ENCODE measurements around the gene MAPK8IP3. TPM values are rescaled to one million over a fixed set of nuclear protein-coding genes. Genes with fewer than 3 reads are reported as not detected.

The MAPK8IP3 gene
- total RNA-seq, 2 experiments from 2014 or later: 290 to 297 TPM

- H3K4me1 Mint-ChIP-seq (ENCODE audit: low read depth): peaks cover 5% of the 10 kb centered on the region
- no peak for TF ChIP-seq CTCF (IDR thresholded peaks at IDR 0.05)
- no peaks in the 10 kb centered on the region for H3K27me3 Mint-ChIP-seq
- no peak for ATAC-seq (ENCODE audit: poor library complexity)
- DNase-seq: peak in 1 of 14 experiments; percentile 19
- H3K27me3 ChIP-seq (ENCODE audit: control insufficient read depth in 1 of 2, insufficient read depth in 2 of 2, low read length in 2 of 2): no peaks in the 10 kb centered on the region
- H3K4me3 Mint-ChIP-seq: peak overlapping the region; percentile 66
- peaks cover 7% of the 10 kb centered on the region for H3K36me3 Mint-ChIP-seq (ENCODE audit: low read depth)
- no peak overlapping the region for H3K27ac ChIP-seq (ENCODE audit: low read depth in 1 of 2, low read length in 2 of 2)
- intact Hi-C loops (cut with DNase I, micrococcal nuclease): loop anchor here in 1 of 2 experiments (10.0 kb wide), 2 partner anchors 484 to 1384 kb away; partner anchors contain the start of genes DECR2 and UBE2I
- H3K36me3 ChIP-seq (ENCODE audit: insufficient read depth, low read length): peaks cover 38% of the 10 kb centered on the region
- no peak overlapping the region for H3K27ac Mint-ChIP-seq
- H3K9me3 Mint-ChIP-seq: no peaks in the 10 kb centered on the region
- no peak overlapping the region for H3K4me3 ChIP-seq (ENCODE audit: low read length)
- H3K9me3 ChIP-seq (ENCODE audit: control insufficient read depth in 1 of 2, insufficient read depth in 1 of 2, low read length in 2 of 2): peaks cover 0 to 6% of the 10 kb centered on the region in 2 experiments
- CTCF ChIA-PET: no interaction called here
- POLR2A ChIA-PET: interaction anchor here (1.0 kb wide), 1 partner anchor 14 kb away, joined by 3 read pairs; no protein-coding TSS in a partner anchor
- peaks cover 28% of the 10 kb centered on the region for H3K4me1 ChIP-seq (ENCODE audit: insufficient read depth, low read length)
Observed at GRCh38 chr16:1788708-1789100, 82.7 kb downstream of the MAPK8IP3 start.

DNA sequence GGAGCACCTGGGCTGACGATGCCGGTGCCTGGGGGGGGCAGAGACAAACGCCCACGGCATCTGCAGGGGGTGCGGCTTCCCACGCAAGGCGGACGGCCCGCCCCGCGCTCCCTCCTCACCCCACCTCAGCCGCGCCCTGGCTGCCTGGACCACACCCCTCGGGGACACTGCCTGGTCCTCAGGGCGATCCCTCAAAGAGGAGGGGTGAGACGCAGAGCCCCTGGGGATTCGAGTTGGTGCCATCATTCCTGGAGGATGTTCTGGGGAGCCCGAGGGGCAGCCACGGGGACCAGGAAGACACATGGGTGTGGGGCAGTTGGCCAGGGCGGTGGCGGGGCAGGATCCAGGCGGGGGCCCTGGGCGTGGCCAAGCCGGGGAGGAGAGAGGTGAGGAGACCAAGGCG lies 83.6 kb downstream of the MAPK8IP3 start:
- DNase-seq (peak in 1 of 14 experiments; percentile 21), ATAC-seq (ENCODE audit: poor library complexity) (no peak)
- Mint-ChIP-seq H3K36me3 (ENCODE audit: low read depth) (peaks cover 7% of the 10 kb centered on the region), H3K4me1 (ENCODE audit: low read depth) (peaks cover 5% of the 10 kb centered on the region), H3K27me3 (no peaks in the 10 kb centered on the region), H3K4me3 (no peak overlapping the region), H3K27ac (no peak overlapping the region), H3K9me3 (no peaks in the 10 kb centered on the region)
- Histone ChIP-seq H3K27me3 (ENCODE audit: control insufficient read depth in 1 of 2, insufficient read depth in 2 of 2, low read length in 2 of 2) (no peaks in the 10 kb centered on the region), H3K9me3 (ENCODE audit: control insufficient read depth in 1 of 2, insufficient read depth in 1 of 2, low read length in 2 of 2) (peaks cover 0 to 6% of the 10 kb centered on the region in 2 experiments), H3K4me3 (ENCODE audit: low read length) (no peak overlapping the region), H3K4me1 (ENCODE audit: insufficient read depth, low read length) (peaks cover 19% of the 10 kb centered on the region), H3K27ac (ENCODE audit: low read depth in 1 of 2, low read length in 2 of 2) (no peak overlapping the region), H3K36me3 (ENCODE audit: insufficient read depth, low read length) (peaks cover 38% of the 10 kb centered on the region)
- intact Hi-C loops (cut with DNase I, micrococcal nuclease): loop anchor here in 1 of 2 experiments (10.0 kb wide), 2 partner anchors 485 to 1385 kb away; partner anchors contain the start of genes DECR2 and UBE2I
- ChIA-PET CTCF (no interaction called here), POLR2A (interaction anchor here (1.0 kb wide), 1 partner anchor 15 kb away, joined by 3 read pairs; no protein-coding TSS in a partner anchor)
- no peak for TF ChIP-seq CTCF (IDR thresholded peaks at IDR 0.05)

GRCh38 chr16:1790261-1790610 lies 84.2 kb downstream of the MAPK8IP3 start:
- no peak overlapping the region for H3K27ac Mint-ChIP-seq
- intact Hi-C loops (cut with DNase I, micrococcal nuclease): no loop called here
- no peaks in the 10 kb centered on the region for H3K27me3 Mint-ChIP-seq
- no peak overlapping the region for H3K4me3 Mint-ChIP-seq
- H3K9me3 Mint-ChIP-seq: no peaks in the 10 kb centered on the region
- no peak for DNase-seq
- no peak for ATAC-seq (ENCODE audit: poor library complexity)
- TF ChIP-seq CTCF (IDR thresholded peaks at IDR 0.05): no peak
- Histone ChIP-seq H3K9me3 (ENCODE audit: control insufficient read depth in 1 of 2, insufficient read depth in 1 of 2, low read length in 2 of 2) (peaks cover 0 to 6% of the 10 kb centered on the region in 2 experiments), H3K4me3 (ENCODE audit: low read length) (no peak overlapping the region), H3K4me1 (ENCODE audit: insufficient read depth, low read length) (peaks cover 13% of the 10 kb centered on the region), H3K27ac (ENCODE audit: low read depth in 1 of 2, low read length in 2 of 2) (no peak overlapping the region), H3K36me3 (ENCODE audit: insufficient read depth, low read length) (peaks cover 38% of the 10 kb centered on the region), H3K27me3 (ENCODE audit: control insufficient read depth in 1 of 2, insufficient read depth in 2 of 2, low read length in 2 of 2) (no peaks in the 10 kb centered on the region)
- ChIA-PET POLR2A (no interaction called here), CTCF (no interaction called here)
- peaks cover 7% of the 10 kb centered on the region for H3K36me3 Mint-ChIP-seq (ENCODE audit: low read depth)
- H3K4me1 Mint-ChIP-seq (ENCODE audit: low read depth): peaks cover under 1% of the 10 kb centered on the region
